Cardiac fibroblast (primary cell): ENCODE results near the gene PREX1.

Source experiments
- DNase-seq, 2 donors: peaks; one replicate each; pipeline versions ENCODE4 v3.0.0 to v3.0.0-alpha.2; 2010; ENCODE audit warnings: low read depth in 2 of 2
- H3K4me3 ChIP-seq, 2 donors: replicated peaks in 1 of 2; 1 replicate in 1 of 2; 2 replicates in 1 of 2; pipeline ENCODE4 v1.5.1; 2011; ENCODE audit warnings: low read depth in 2 of 2, low read length in 2 of 2, mild to moderate bottlenecking in 2 of 2, moderate library complexity in 1 of 2
- CTCF ChIP-seq: IDR thresholded peaks from one replicate; pipeline ENCODE4 v1.5.1; 2011; ENCODE audit warnings: low read depth, mild to moderate bottlenecking, low read length, inconsistent platforms

The PREX1 gene

GRCh38 chr20:48689874-48690571 is 137.8 kb downstream of the PREX1 start:
- H3K4me3 ChIP-seq: no peak overlapping the region
- no peak for TF ChIP-seq CTCF
- no peak for DNase-seq

GRCh38 chr20:48689388-48689787 is 138.4 kb downstream of the PREX1 start:
- H3K4me3 ChIP-seq: no peak overlapping the region
- no peak for DNase-seq
- TF ChIP-seq CTCF: no peak

GRCh38 chr20:48688579-48688978 is 139.2 kb downstream of the PREX1 start:
- H3K4me3 ChIP-seq: no peak overlapping the region
- no peak for DNase-seq

GRCh38 chr20:48687117-48687800 is 140.5 kb downstream of the PREX1 start:
- no peak for TF ChIP-seq CTCF
- H3K4me3 ChIP-seq: no peak overlapping the region
- no peak for DNase-seq

More at GRCh38 chr20:48688579-48688978, 139.2 kb downstream of the PREX1 start:
- TF ChIP-seq CTCF: no peak

GRCh38 chr20:48686238-48687116 is 141.3 kb downstream of the PREX1 start:
- DNase-seq: peak; percentile 34 to 90
- H3K4me3 ChIP-seq: no peak overlapping the region
- TF ChIP-seq CTCF: no peak

GRCh38 chr20:48685300-48685699 is 142.5 kb downstream of the PREX1 start:
- TF ChIP-seq CTCF: no peak
- no peak overlapping the region for H3K4me3 ChIP-seq
- peak in 1 of 2 donors; percentile 32 for DNase-seq
